Activated CD4-positive, alpha-beta T cell treated with anti-CD3 and anti-CD28 coated beads, Interleukin-2, amount 10 ng/mL, durations not matched to agents 7 days and 5 days (primary cell): ENCODE measurements around the gene GPR153. TPM values are rescaled to one million over a fixed set of nuclear protein-coding genes. Genes with fewer than 3 reads are reported as not detected.
A peak's percentile ranks its signal among the peaks of the same experiment; 100 is the strongest.

ENCODE experiments used
- CTCF ChIA-PET: fragments of 350-600 bp; sonication (Branson Sonifier 250); formaldehyde crosslinking; loops from one replicate; lab custom pipeline; 2021; ENCODE audit warnings: antibody characterized with exemption; lab: Charles Lee
- POLR2A ChIA-PET: fragments of 350-600 bp; sonication (Branson Sonifier 250); formaldehyde crosslinking; loops from one replicate; lab custom pipeline; 2021; ENCODE audit warnings: antibody characterized with exemption; lab: Charles Lee
- DNase-seq: peaks from one replicate; pipeline ENCODE4 v3.0.0-alpha.2; 2020
- H3K27ac Mint-ChIP-seq: one replicate; pipeline ENCODE4 v1.8.0; 2021; ENCODE audit warnings: mild to moderate bottlenecking, moderate library complexity, mixed read lengths
- H3K27me3 Mint-ChIP-seq: one replicate; pipeline ENCODE4 v1.8.0; 2021; ENCODE audit warnings: mixed read lengths
- H3K36me3 Mint-ChIP-seq: one replicate; pipeline ENCODE4 v1.8.0; 2021; ENCODE audit warnings: low read depth, mixed read lengths
- H3K4me1 Mint-ChIP-seq: one replicate; pipeline ENCODE4 v1.8.0; 2021; ENCODE audit warnings: mixed read lengths
- H3K4me3 Mint-ChIP-seq: one replicate; pipeline ENCODE4 v1.8.0; 2021; ENCODE audit warnings: mild to moderate bottlenecking, moderate library complexity, mixed read lengths
- H3K9me3 Mint-ChIP-seq: one replicate; pipeline ENCODE4 v1.8.0; 2021; ENCODE audit warnings: mixed read lengths
- total RNA-seq, 2 experiments: library from RNA; stranded (reverse); gene quantifications; one replicate each; pipeline ENCODE4 v1.2.3, GENCODE V29; 2021

The GPR153 gene
- total RNA-seq, 2 experiments from 2014 or later: 0.85 to 0.99 TPM

DNA sequence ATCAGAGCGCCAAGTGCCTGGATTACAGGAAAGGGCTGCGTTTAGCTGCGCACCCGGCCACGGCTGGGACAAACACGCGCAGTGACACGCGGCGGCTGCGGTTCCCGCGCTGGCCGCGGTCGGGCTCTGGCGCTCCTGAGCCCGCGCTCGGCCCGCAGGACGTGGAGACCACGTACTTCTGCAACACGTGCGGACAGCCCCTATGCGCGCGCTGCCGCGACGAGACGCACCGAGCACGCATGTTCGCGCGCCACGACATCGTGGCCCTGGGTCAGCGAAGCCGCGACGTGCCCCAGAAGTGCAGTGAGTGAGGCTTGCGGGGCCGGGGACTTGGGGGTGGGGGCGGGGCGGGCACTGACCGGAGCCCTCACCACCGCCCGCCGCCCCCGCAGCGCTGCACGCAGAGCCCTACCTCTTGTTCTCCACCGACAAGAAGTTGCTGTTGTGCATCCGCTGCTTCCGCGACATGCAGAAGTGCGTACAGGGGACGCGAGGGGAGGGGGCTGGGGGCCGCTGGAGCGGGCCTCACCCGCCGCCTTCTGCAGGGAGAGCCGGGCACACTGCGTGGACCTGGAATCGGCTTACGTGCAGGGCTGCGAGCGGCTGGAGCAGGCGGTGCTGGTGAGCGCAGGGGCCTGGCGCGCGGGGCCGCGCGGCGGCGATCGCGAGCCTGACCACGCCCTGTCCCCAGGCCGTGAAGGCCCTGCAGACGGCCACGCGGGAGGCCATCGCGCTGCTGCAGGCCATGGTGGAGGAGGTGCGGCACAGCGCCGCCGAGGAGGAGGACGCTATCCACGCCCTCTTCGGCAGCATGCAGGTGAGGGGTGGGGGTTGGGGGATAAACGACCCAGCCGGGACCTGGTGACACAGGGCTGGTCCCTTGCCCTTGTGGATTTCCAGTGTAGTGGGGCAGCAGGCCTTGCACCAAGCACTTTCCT lies 51.9 kb downstream of the GPR153 start:
- Mint-ChIP-seq H3K27ac (no peak overlapping the region), H3K9me3 (no peaks in the 10 kb centered on the region), H3K27me3 (peaks cover 18% of the 10 kb centered on the region), H3K4me1 (peaks cover 17% of the 10 kb centered on the region), H3K4me3 (peak overlapping the region; percentile 5), H3K36me3 (no peaks in the 10 kb centered on the region)
- peak; percentile 16 for DNase-seq
- CTCF ChIA-PET: interaction anchor here (1.1 to 1.3 kb wide), 2 partner anchors 10 to 33 kb away, joined by 3 to 4 read pairs; partner anchors contain the start of gene RPL22
- POLR2A ChIA-PET: interaction anchor here (0.6 kb wide), 1 partner anchor 395 kb away, joined by 3 read pairs; no protein-coding TSS in a partner anchor

DNA sequence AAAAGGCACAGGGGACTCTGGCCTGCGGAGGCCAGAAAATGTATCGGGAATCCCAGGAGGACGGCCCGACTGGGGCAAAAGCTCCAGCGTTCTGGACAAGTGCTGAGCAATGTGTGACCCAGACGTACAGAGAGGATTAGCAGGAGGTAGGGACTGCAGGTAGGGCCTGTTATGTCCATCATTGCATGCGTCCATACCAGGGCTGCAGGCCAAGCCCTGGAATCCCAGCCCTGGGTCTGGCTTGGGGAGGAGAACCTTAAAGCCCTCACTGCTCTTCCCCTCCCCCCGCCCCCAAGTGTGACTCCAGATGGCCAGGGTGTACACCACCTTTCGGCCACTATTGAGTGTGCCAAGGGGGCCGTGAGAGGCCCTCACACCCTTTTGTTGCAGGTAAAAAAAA lies 53.0 kb downstream of the GPR153 start:
- H3K27ac Mint-ChIP-seq: no peak overlapping the region
- no peaks in the 10 kb centered on the region for H3K9me3 Mint-ChIP-seq
- peaks cover 18% of the 10 kb centered on the region for H3K27me3 Mint-ChIP-seq
- H3K36me3 Mint-ChIP-seq: no peaks in the 10 kb centered on the region
- POLR2A ChIA-PET: interaction anchor here (0.6 kb wide), 1 partner anchor 25 kb away, joined by 5 read pairs; no protein-coding TSS in a partner anchor
- peaks cover 17% of the 10 kb centered on the region for H3K4me1 Mint-ChIP-seq
- no peak for DNase-seq
- CTCF ChIA-PET: interaction anchor here (1.1 to 4.6 kb wide), 2 partner anchors 34 to 38 kb away, joined by 3 to 19 read pairs; no protein-coding TSS in a partner anchor
- no peak overlapping the region for H3K4me3 Mint-ChIP-seq

DNA sequence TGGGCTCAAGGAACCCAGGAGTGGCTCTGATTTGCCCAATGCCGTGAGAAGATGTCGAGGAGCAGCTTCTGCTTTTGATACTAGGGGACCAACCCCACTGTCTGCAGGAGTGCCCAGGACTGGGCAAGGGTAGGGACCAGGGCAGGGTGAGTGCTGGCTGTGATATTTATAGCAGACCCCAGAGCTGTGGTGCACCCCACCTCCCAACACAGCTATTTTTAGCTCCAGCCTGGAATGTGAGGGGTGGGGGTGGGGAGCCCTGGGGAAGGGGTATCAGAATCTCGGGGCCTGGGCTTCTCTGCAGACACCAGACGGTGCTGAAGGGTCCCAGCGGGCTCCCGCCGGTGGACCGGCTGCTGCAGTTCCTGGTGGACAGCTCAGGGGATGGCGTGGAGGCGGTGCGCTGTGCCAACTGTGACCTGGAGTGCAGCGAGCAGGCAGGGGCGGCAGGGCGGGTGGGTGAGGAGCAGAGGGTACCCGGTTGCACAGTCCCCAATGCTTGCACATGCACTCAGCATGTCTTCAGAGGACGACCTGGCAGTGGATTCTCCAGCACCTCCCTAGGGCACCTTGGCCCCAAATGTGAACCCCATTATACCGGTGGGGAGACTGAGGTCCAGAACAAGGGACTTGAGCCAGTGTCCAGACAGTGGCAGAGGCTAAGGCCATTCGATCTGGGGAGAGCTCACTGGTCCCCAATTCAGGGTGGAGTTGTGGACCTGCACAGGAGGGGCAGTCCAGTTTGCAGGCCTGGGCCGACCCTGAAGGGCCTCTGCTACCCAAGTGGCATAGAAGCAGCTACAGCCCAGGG lies 53.6 kb downstream of the GPR153 start:
- DNase-seq: no peak
- Mint-ChIP-seq H3K9me3 (no peaks in the 10 kb centered on the region), H3K4me1 (peaks cover 17% of the 10 kb centered on the region), H3K36me3 (no peaks in the 10 kb centered on the region), H3K27ac (no peak overlapping the region), H3K4me3 (no peak overlapping the region), H3K27me3 (peaks cover 18% of the 10 kb centered on the region)
- ChIA-PET POLR2A (interaction anchor here (0.6 kb wide), 2 partner anchors 22 to 25 kb away, joined by 3 to 5 read pairs; no protein-coding TSS in a partner anchor), CTCF (interaction anchor here (0.6 to 4.6 kb wide), 5 partner anchors 11 to 242 kb away, joined by 3 to 19 read pairs (median 3); no protein-coding TSS in a partner anchor)

DNA sequence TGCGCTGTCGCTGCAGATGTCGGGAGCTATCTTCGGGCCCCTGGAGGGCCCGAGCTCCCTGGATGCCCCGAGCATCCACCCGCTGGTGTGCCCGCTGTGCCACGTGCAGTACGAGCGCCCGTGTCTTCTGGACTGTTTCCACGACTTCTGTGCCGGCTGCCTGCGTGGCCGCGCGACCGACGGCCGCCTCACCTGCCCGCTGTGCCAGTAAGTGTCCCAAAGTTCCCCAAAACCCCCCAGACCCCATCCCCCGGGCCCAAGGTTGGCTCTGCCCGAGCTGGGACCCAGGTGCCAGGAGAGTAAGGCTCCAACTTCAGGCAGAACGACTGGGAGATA lies 54.4 kb downstream of the GPR153 start:
- Mint-ChIP-seq H3K27me3 (peaks cover 18% of the 10 kb centered on the region), H3K4me3 (peak overlapping the region; percentile 22), H3K4me1 (peaks cover 17% of the 10 kb centered on the region), H3K27ac (no peak overlapping the region), H3K9me3 (no peaks in the 10 kb centered on the region), H3K36me3 (no peaks in the 10 kb centered on the region)
- DNase-seq: no peak
- POLR2A ChIA-PET: no interaction called here
- CTCF ChIA-PET: interaction anchor here (0.6 to 4.6 kb wide), 5 partner anchors 10 to 243 kb away, joined by 3 to 19 read pairs (median 3); no protein-coding TSS in a partner anchor

DNA sequence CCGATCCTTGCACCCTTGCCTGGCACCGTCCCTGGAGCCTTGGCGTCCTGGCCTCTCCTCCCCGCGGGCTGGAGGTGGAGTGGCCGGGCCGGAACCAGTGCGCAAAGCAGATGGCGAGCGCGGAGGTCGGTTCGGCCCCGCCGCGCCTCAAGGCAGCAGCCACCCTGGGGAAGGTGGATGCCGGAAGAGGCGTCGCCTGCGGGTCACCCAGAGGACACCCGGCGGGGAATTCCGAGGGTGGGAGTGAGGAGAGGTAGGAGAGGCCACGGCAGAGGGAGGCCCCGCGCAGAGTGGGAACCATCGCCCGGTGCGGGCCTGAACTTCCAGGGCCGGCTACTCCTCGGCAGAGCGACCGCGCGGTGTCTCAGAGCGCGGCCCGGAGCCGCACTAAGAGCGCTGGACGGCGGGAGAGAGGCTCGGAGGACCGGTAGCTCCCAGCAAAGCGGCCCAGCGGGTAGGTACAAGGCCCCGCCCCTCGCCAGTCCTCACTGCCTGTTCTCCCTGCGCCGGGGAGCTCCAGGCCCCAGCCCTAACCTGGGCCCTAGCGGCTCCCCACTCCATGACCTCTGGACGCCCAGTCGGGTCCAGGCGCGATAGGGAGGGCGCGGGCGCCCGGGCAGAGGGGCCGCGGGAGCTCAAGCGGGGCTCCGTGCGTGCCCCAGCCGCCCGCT lies 54.9 kb downstream of the GPR153 start, which contains the start of gene RNF207:
Gene RNF207 (plus strand): TSS at position 271 of the 671 bp plus-strand sequence. CDS start 417 bp downstream, outside the sequence.
- Mint-ChIP-seq H3K27ac (peak within 1 kb of the TSS; percentile 36), H3K4me1 (peaks cover 17% of the 10 kb centered on the region), H3K27me3 (peaks cover 18% of the 10 kb centered on the region), H3K36me3 (no peaks in the 10 kb centered on the region), H3K9me3 (no peaks in the 10 kb centered on the region), H3K4me3 (peak within 1 kb of the TSS; percentile 61)
- CTCF ChIA-PET: interaction anchor here (0.7 to 4.6 kb wide), 5 partner anchors 11 to 97 kb away, joined by 3 to 19 read pairs (median 4); no protein-coding TSS in a partner anchor
- POLR2A ChIA-PET: no interaction called here
- peak; percentile 49 for DNase-seq

DNA sequence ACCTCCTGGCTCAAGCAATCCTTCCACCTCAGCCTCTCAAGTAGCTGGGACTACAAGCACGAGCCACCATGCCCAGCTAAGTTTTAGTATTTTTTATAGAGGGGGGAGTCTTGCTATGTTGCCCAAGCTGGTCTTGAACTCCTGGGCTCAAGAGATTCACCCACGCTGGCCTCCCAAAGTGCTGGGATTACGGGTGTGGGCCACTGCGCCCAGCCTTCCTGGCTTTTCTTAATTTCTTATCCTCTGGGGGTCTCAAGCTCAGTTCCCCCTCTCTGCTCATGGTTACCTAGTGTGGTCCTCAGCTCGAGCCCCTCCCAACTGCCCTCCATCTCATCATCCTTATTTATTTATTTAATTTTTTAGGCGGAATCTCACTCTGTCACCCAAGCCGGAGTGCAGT lies 58.6 kb downstream of the GPR153 start:
- ChIA-PET CTCF (interaction anchor here (0.8 to 1.2 kb wide), 2 partner anchors 36 to 42 kb away, joined by 3 read pairs; no protein-coding TSS in a partner anchor), POLR2A (no interaction called here)
- H3K4me3 Mint-ChIP-seq: no peak overlapping the region
- H3K4me1 Mint-ChIP-seq: peaks cover 42% of the 10 kb centered on the region
- peaks cover 7% of the 10 kb centered on the region for H3K27me3 Mint-ChIP-seq
- no peaks in the 10 kb centered on the region for H3K9me3 Mint-ChIP-seq
- DNase-seq: no peak
- peaks cover 12% of the 10 kb centered on the region for H3K36me3 Mint-ChIP-seq
- no peak overlapping the region for H3K27ac Mint-ChIP-seq

DNA sequence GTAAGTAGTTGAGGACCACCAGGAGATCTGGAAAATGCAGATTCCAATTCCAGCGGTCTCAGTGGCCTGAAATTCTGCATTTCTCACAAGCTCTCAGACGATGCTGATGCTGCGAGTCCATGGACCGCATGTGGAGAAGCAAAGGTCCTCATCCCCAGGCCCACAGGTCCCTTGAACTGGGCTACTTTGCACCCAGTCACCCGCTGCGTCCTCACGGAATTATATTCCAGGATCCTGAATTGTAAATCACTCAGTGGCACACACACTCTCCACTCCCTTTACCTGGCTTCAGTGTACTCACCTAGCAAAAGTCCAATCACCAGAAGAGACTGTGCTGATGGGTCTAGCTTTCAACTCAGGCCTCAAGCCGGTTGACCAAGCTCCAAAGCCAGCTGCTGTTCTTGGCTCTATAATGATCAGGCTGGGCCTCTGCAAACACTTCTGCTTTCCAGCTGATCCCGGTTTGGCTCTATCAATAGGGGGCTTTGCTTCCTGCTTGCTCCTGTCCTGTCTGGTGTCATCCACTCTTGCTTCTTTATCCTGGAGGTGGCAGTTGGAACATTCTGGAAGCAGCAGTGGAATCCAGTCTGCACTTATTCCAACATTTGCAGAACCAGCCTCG lies 60.6 kb downstream of the GPR153 start:
- H3K4me1 Mint-ChIP-seq: peaks cover 47% of the 10 kb centered on the region
- no peaks in the 10 kb centered on the region for H3K9me3 Mint-ChIP-seq
- H3K27me3 Mint-ChIP-seq: no peaks in the 10 kb centered on the region
- H3K27ac Mint-ChIP-seq: peak overlapping the region; percentile 83
- ChIA-PET CTCF (interaction anchor here (1.6 kb wide), 1 partner anchor 10 kb away, joined by 4 read pairs; no protein-coding TSS in a partner anchor), POLR2A (no interaction called here)
- H3K36me3 Mint-ChIP-seq: peaks cover 24% of the 10 kb centered on the region
- no peak for DNase-seq
- H3K4me3 Mint-ChIP-seq: peak overlapping the region; percentile 84

DNA sequence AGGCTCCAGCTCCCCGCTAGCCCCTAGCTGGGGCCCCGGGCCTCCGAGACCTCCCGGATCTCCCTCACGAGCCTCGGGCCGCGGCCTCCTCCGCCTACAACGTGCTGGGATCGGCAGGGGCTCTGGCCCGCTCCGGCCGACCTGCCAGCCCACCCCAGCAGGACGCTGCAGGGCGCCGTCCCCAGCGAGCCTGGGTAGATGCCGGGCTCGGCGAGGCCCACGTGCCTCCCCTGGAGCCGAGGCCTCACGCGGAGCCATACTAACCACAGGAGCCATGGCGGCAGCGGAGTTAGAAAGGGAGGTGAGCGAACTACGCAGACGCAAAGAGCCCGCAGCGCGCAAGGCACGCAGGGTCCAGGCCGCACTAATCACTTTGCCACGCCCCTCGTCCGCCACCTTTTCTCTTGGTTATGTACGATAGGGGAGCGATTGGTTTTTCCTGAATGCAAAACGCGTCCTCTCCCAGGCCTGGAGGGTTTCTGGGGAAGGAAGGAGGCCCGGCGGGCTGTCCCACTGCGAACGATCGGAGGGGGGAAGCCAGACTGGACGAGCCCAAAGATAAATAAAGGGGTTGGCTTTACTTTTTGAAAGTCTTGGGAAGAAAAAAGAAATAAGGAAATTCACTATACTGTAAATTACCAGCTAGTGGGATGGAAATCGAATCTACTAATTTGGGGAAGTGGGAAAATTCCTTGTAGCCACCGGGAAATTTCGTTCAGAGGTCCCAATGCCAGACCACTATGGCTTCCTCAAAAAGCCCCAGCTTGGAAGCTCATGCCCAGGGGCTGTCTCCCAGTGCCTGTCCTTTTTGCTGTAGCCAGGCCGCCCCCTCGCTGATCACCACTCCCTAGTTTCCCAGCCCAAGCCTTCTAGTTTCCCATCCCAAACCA lies 61.4 kb downstream of the GPR153 start, which contains the start of gene RPL22:
Gene RPL22 (minus strand): TSS at position 298 of the 890 bp plus-strand sequence. CDS start 22 bp downstream, at position 276.
- no peaks in the 10 kb centered on the region for H3K9me3 Mint-ChIP-seq
- POLR2A ChIA-PET: no interaction called here
- peaks cover 41% of the 10 kb centered on the region for H3K4me1 Mint-ChIP-seq
- no peaks in the 10 kb centered on the region for H3K27me3 Mint-ChIP-seq
- DNase-seq: peak; percentile 99
- peaks cover 26% of the 10 kb centered on the region for H3K36me3 Mint-ChIP-seq
- H3K4me3 Mint-ChIP-seq: peak within 1 kb of the TSS; percentile 84
- peak within 1 kb of the TSS; percentile 83 for H3K27ac Mint-ChIP-seq
- CTCF ChIA-PET: interaction anchor here (1.0 to 1.6 kb wide), 4 partner anchors 9 to 401 kb away, joined by 3 to 4 read pairs (median 4); no protein-coding TSS in a partner anchor

DNA sequence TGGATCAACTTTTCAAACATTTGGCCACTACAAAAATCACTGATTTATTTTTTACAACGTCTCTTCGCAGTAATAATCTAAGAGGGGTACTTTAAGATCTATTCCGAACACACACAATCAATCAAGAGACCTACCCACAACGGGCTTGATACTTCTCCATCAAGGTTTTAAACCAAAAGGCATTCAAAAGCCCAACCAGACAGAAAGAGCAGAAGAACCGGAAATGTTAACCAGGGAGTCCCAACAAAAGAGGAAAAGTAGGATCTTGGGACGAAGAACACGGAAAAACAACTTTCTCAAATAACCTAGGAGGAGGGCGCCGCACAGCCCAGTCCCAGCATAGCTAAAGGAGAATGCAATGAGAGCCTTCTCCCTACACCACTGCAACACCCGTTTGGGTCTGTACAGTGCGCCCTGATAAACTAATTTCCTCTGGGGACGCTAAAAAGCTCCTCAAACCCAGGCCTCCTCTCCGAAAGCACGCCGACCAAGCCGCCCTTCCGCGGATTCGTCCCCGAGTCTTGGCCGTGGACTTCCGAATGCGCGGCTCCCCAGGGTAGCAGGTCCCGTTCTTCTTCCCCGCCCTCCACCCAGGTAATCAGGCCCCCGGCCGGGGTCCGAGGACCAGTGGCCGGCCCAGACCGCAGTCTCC lies 62.1 kb downstream of the GPR153 start:
- ChIA-PET CTCF (interaction anchor here (1.0 to 1.6 kb wide), 6 partner anchors 9 to 402 kb away, joined by 3 to 4 read pairs (median 4); no protein-coding TSS in a partner anchor), POLR2A (no interaction called here)
- no peaks in the 10 kb centered on the region for H3K9me3 Mint-ChIP-seq
- H3K4me3 Mint-ChIP-seq: peak overlapping the region; percentile 84
- peaks cover 39% of the 10 kb centered on the region for H3K4me1 Mint-ChIP-seq
- no peaks in the 10 kb centered on the region for H3K27me3 Mint-ChIP-seq
- peak; percentile 47 for DNase-seq
- H3K36me3 Mint-ChIP-seq: peaks cover 30% of the 10 kb centered on the region
- H3K27ac Mint-ChIP-seq: peak overlapping the region; percentile 83

DNA sequence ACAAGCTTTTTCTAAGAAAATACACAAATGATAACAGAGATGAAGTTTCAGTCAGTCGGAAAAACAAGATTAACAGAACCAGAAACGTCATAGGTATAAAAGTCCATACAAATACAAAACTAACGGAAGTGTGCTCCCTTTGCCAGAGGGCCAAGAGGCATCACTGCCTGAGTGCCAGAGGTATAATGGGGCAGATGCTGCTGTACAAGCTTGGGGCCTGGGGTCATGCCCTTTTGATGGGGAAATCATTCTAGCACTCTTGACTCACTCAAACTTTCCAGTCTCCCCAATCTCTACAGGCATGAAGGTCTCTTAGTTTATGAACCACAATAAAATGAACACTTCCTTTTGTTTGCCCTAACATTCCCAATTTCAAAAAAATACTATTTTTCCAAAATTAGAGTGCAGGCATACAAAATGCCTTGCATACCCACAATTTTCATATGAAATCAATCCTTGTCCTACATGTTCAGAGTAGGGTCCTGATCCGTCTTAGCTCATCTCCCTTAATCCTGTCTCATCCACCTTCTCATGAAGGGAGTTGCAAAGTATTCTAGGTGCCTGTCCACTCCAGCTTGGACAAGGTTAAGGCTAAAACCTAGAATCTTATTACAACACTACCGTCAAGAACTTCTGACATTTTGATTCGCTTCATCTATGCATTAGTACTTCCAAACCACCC lies 63.0 kb downstream of the GPR153 start:
- DNase-seq: no peak
- H3K27me3 Mint-ChIP-seq: no peaks in the 10 kb centered on the region
- peak overlapping the region; percentile 83 for H3K27ac Mint-ChIP-seq
- POLR2A ChIA-PET: no interaction called here
- H3K4me1 Mint-ChIP-seq: peaks cover 41% of the 10 kb centered on the region
- H3K9me3 Mint-ChIP-seq: no peaks in the 10 kb centered on the region
- H3K36me3 Mint-ChIP-seq: peaks cover 37% of the 10 kb centered on the region
- H3K4me3 Mint-ChIP-seq: peak overlapping the region; percentile 84
- CTCF ChIA-PET: interaction anchor here (1.2 to 1.6 kb wide), 2 partner anchors 14 to 41 kb away, joined by 3 to 4 read pairs; no protein-coding TSS in a partner anchor
